PFSK-1 (cell line): Measurements from ENCODE around the gene COPS3.

Experiments used
- FOXP2 ChIP-seq: optimal IDR thresholded peaks from 2 replicates; pipeline ENCODE3; 2011; ENCODE audit warnings: borderline replicate concordance, control low read depth, inconsistent platforms; ENCODE audit not compliant: insufficient read depth; ENCODE audit errors: extremely low read length, extremely low read depth
- POLR2AphosphoS5 ChIP-seq: IDR thresholded peaks from 2 replicates; pipeline ENCODE4 v1.6.1; 2012; ENCODE audit warnings: low read depth, mild to moderate bottlenecking, control low read depth, low read length, moderate library complexity
- REST ChIP-seq, 2 experiments: IDR thresholded peaks; 2 replicates each; pipeline versions ENCODE4 v1.6.1 to v1.8.0; 2011 to 2012; ENCODE audit warnings: low read depth in 2 of 2, low read length in 2 of 2, control low read depth in 1 of 2, inconsistent platforms in 1 of 2, mild to moderate bottlenecking in 1 of 2, moderate library complexity in 1 of 2; ENCODE audit not compliant: insufficient read depth in 1 of 2
- SIN3A ChIP-seq: IDR thresholded peaks from 2 replicates; pipeline ENCODE4 v1.6.1; 2012; ENCODE audit warnings: mild to moderate bottlenecking, low read length, moderate library complexity, borderline replicate concordance; ENCODE audit not compliant: insufficient read depth
- TAF1 ChIP-seq: IDR thresholded peaks from 2 replicates; pipeline ENCODE4 v1.6.1; 2012; ENCODE audit warnings: low read length, control low read depth, borderline replicate concordance; ENCODE audit not compliant: insufficient read depth

Gene COPS3

DNA sequence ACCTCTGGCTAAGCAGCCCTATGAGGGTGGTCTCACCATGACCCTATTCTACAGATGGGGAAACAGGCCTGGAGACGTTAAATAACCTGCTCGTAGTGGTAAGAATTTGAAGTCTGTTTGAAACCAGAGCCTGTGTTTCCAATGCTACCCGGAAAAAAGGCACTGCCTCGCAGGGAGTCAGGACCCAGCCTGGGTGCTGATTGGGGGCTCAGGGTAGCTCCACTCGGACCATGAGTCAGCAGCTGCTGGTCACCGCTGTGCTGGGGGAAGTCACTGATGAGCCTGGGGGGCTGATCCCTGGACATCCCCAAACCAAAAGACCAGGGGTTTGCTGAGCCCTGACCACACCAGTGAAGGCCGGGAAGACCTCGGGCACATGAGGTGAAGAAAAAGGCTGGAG lies 65.5 kb downstream of the COPS3 start:
- TF ChIP-seq POLR2AphosphoS5 = no peak

GRCh38 chr17:17214646-17215436 lies 66.2 kb downstream of the COPS3 start:
- no peak for TF ChIP-seq POLR2AphosphoS5
- no peak for TF ChIP-seq TAF1
- TF ChIP-seq SIN3A = no peak
- no peak for TF ChIP-seq FOXP2
- no peak for TF ChIP-seq REST (IDR thresholded peaks at IDR 0.05; ENCODE audit: insufficient read depth in 1 of 2, low read depth in 2 of 2, low read length in 2 of 2)

- no peak for TF ChIP-seq POLR2AphosphoS5
- no peak for TF ChIP-seq FOXP2
- TF ChIP-seq TAF1 = no peak
- no peak for TF ChIP-seq REST (IDR thresholded peaks at IDR 0.05; ENCODE audit: insufficient read depth in 1 of 2, low read depth in 2 of 2, low read length in 2 of 2)
- no peak for TF ChIP-seq SIN3A
These were observed 67.3 kb downstream of the COPS3 start for GRCh38 chr17:17213775-17214174.

DNA sequence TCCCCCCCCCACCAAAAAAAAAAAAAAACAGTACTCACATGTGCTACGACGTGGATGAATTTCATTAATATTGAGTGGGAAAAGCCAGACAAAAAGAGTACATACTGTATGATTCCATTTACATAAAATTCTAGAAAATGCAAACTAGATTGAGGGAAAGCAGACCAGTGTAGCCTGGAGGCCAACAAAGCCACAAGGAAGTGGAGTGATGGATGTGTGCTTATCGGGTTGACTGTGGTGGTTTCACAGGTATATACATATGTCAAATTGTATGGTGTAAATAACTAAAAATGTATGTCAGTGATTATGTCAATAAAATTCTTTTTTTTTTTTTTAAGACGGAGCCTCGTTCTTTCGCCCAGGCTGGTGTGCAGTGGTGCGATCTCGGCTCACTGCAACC lies 73.0 kb downstream of the COPS3 start:
- TF ChIP-seq TAF1 = no peak
- TF ChIP-seq SIN3A = no peak
- TF ChIP-seq FOXP2 = no peak

DNA sequence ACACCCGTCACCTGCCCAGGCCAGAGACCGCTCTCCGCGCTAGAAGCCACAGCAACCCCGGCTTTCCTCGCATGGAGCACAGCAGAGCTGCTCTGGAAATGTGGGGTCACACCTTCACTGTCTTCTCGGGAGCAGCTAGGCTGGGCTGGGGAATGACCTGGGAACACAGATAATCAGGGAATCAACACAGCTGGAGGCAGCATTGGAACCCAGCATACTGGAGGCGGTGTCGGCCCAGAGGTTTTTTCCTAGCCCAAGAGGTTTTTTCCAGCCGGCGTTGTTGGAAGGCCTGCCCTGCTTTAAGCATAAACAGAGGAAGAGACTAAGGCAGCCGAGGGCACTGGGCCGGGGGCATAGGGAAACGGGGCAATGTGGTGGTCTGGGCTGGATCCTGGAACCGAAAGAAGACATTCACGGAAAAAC lies 74.1 kb downstream of the COPS3 start:
- no peak for TF ChIP-seq REST (IDR thresholded peaks at IDR 0.05; ENCODE audit: insufficient read depth in 1 of 2, low read depth in 2 of 2, low read length in 2 of 2)
- TF ChIP-seq SIN3A = no peak

- TF ChIP-seq FOXP2 (peak; percentile 100), REST (IDR thresholded peaks at IDR 0.05; ENCODE audit: insufficient read depth in 1 of 2, low read depth in 2 of 2, low read length in 2 of 2) (peak in 1 of 2 experiments; percentile 6; a peak in 1 of 4 replicates), POLR2AphosphoS5 (peak; percentile 70), TAF1 (peak; percentile 77; the same call in 1 of the 2 replicates), SIN3A (peak; percentile 97; the same call in 1 of the 2 replicates)
These were observed 74.7 kb downstream of the COPS3 start, which contains the start of gene PLD6 for GRCh38 chr17:17206124-17206912. TSS of gene PLD6 (minus strand) at chr17:17206333. CDS start at chr17:17206286, 47 bp downstream.
